Activated B cell treated with CpG ODN at 0.5 μM for 24 hours (primary cell): Measurements from ENCODE around the gene RIC3. TPM values are rescaled to one million over a fixed set of nuclear protein-coding genes. Genes with fewer than 3 reads are reported as not detected.

Source experiments
- ATAC-seq: fragments of 200-7000 bp; cut with Tn5 transposase; one replicate; pipeline ENCODE4 v1.10.0; 2021; ENCODE audit warnings: low read depth, mild to moderate bottlenecking, moderate library complexity
- CTCF ChIA-PET: fragments of 350-600 bp; sonication (Branson Sonifier 250); formaldehyde crosslinking; loops from one replicate; lab custom pipeline; 2021; ENCODE audit warnings: antibody characterized with exemption; lab: Charles Lee
- POLR2A ChIA-PET: fragments of 350-600 bp; sonication (Branson Sonifier 250); formaldehyde crosslinking; loops from one replicate; lab custom pipeline; 2021; ENCODE audit warnings: antibody characterized with exemption; lab: Charles Lee
- DNase-seq: peaks from one replicate; pipeline ENCODE4 v3.0.0; 2022
- H3K27ac Mint-ChIP-seq: one replicate; pipeline ENCODE4 v1.8.0; 2020; ENCODE audit warnings: mixed read lengths
- H3K27me3 Mint-ChIP-seq: one replicate; pipeline ENCODE4 v1.8.0; 2021; ENCODE audit warnings: mixed read lengths
- H3K36me3 Mint-ChIP-seq: one replicate; pipeline ENCODE4 v1.8.0; 2021; ENCODE audit warnings: low read depth, mixed read lengths
- H3K4me1 Mint-ChIP-seq: one replicate; pipeline ENCODE4 v1.8.0; 2021; ENCODE audit warnings: mixed read lengths
- H3K4me3 Mint-ChIP-seq: one replicate; pipeline ENCODE4 v1.8.0; 2020; ENCODE audit warnings: mild to moderate bottlenecking, mixed read lengths
- H3K9me3 Mint-ChIP-seq: one replicate; pipeline ENCODE4 v1.8.0; 2020; ENCODE audit warnings: mixed read lengths
- CTCF ChIP-seq: fragments of 200-600 bp; IDR thresholded peaks from one replicate; pipeline ENCODE4 v1.8.0; 2022; ENCODE audit warnings: antibody characterized with exemption, mild to moderate bottlenecking
- intact Hi-C: fragments of 100-400 bp; cut with micrococcal nuclease; formaldehyde crosslinking; loops from one replicate; pipeline ENCODE4 v1.15.1; 2024
- total RNA-seq: library from RNA; stranded (reverse); gene quantifications from 2 replicates; pipeline ENCODE4 v1.2.3, GENCODE V29; 2022

The RIC3 gene
- total RNA-seq, 1 donor from 2014 or later = 52.8 TPM

- ChIA-PET CTCF (no interaction called here), POLR2A (no interaction called here)
- H3K4me3 Mint-ChIP-seq = no peak overlapping the region
- TF ChIP-seq CTCF = no peak
- ATAC-seq (no peak), DNase-seq (no peak)
- H3K27ac Mint-ChIP-seq = no peak overlapping the region
- H3K27me3 Mint-ChIP-seq = no peaks in the 10 kb centered on the region
- no peaks in the 10 kb centered on the region for H3K9me3 Mint-ChIP-seq
- no peaks in the 10 kb centered on the region for H3K4me1 Mint-ChIP-seq
- no peaks in the 10 kb centered on the region for H3K36me3 Mint-ChIP-seq
- intact Hi-C loops = no loop called here
Measured at GRCh38 chr11:8056810-8057463, 111.9 kb downstream of the RIC3 start.

Other genes with a start within 250 kb of the RIC3 start
- gene OR10A6, start 237.8 kb downstream of the RIC3 start, total RNA-seq = not detected in 2 replicates
- gene OR10A3, start 227.3 kb downstream of the RIC3 start, total RNA-seq = not detected in 2 replicates
- gene NLRP10, start 203.6 kb downstream of the RIC3 start, total RNA-seq = not detected in 2 replicates
- 367 and 396 TPM in 2 replicates for gene EIF3F, start 181.7 kb downstream of the RIC3 start, total RNA-seq
- not detected in 2 replicates for gene TUB, start 87.8 kb downstream of the RIC3 start, total RNA-seq
- gene LMO1, start 94.9 kb upstream of the RIC3 start, total RNA-seq = not detected in 2 replicates